HUES48 (cell line): ENCODE measurements around the gene CFAP97D2.

Experiments
- H3K27ac ChIP-seq: one replicate; pipeline ENCODE4 v1.7.0; 2013; ENCODE audit warnings: low read depth, low read length, inconsistent platforms
- H3K27me3 ChIP-seq: 2 replicates; pipeline ENCODE4 v1.6.1; 2013; ENCODE audit warnings: mild to moderate bottlenecking, low read length; ENCODE audit not compliant: control insufficient read depth, insufficient read depth
- H3K36me3 ChIP-seq: 2 replicates; pipeline ENCODE4 v1.6.1; 2013; ENCODE audit warnings: low read length; ENCODE audit not compliant: control insufficient read depth, insufficient read depth
- H3K4me1 ChIP-seq: 2 replicates; pipeline ENCODE4 v1.6.1; 2013; ENCODE audit warnings: mild to moderate bottlenecking, low read length; ENCODE audit not compliant: control insufficient read depth, insufficient read depth
- H3K4me3 ChIP-seq: 2 replicates; pipeline ENCODE4 v1.5.1; 2013; ENCODE audit warnings: mild to moderate bottlenecking, low read depth, low read length
- H3K9ac ChIP-seq: 2 replicates; pipeline ENCODE4 v1.6.1; 2013; ENCODE audit warnings: mild to moderate bottlenecking, low read depth, low read length, moderate library complexity
- H3K9me3 ChIP-seq: 2 replicates; pipeline ENCODE4 v1.6.1; 2013; ENCODE audit warnings: low read length; ENCODE audit not compliant: control insufficient read depth, insufficient read depth

CFAP97D2 gene

DNA sequence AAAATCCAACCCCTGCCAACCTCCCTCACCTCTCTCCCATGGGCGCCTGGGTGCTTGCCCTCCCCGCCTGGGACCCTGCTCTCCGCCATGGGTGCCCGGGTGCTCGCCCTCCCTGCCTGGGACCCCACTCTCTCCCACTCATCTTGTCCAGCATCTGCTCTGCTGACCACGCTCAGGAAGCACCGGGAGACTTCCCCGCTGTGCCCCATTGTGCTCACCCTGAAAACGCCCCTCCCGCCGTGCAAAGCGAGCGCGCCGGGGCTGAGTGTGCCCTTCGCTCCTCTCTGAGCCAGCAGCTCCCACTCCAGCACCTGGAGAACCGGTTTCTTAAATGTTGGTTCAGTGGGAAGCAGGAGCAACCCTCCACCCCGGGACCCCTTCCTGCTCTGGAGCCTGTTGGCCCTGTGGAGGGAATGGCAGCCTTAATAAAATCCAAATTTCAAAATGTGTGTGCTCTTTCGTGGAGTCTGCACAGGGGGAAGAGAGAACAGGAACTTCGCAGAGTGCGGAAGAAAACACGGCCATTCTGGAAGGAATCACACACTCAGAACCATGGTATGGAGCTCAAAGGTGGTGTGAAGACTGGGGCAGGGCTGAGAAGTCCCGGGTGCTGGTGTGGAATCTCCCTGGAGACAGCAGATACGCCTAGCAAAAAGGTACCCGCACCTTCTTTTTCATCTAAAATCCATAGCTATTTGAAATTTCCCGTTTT, 32.5 kb downstream of the CFAP97D2 start:
- Histone ChIP-seq H3K9me3 (peaks cover 18% of the 10 kb centered on the region), H3K9ac (no peak overlapping the region), H3K4me1 (no peaks in the 10 kb centered on the region)

GRCh38 chr13:114212158-114212495, 33.1 kb downstream of the CFAP97D2 start:
- Histone ChIP-seq H3K9ac (no peak overlapping the region), H3K9me3 (peaks cover 14% of the 10 kb centered on the region), H3K27ac (no peak overlapping the region), H3K36me3 (no peaks in the 10 kb centered on the region), H3K4me1 (no peaks in the 10 kb centered on the region), H3K27me3 (no peaks in the 10 kb centered on the region), H3K4me3 (no peak overlapping the region)

More for the DNA sequence above, 32.5 kb downstream of the CFAP97D2 start:
- no peaks in the 10 kb centered on the region for H3K36me3 ChIP-seq
- H3K27me3 ChIP-seq, result no peaks in the 10 kb centered on the region
- H3K27ac ChIP-seq, result no peak overlapping the region
- no peak overlapping the region for H3K4me3 ChIP-seq

- H3K9ac ChIP-seq, result no peak overlapping the region
- no peaks in the 10 kb centered on the region for H3K9me3 ChIP-seq
- no peak overlapping the region for H3K27ac ChIP-seq
- H3K4me1 ChIP-seq, result no peaks in the 10 kb centered on the region
- H3K36me3 ChIP-seq, result no peaks in the 10 kb centered on the region
- no peaks in the 10 kb centered on the region for H3K27me3 ChIP-seq
- H3K4me3 ChIP-seq, result no peak overlapping the region
Observed at GRCh38 chr13:114213980-114214379, 34.9 kb downstream of the CFAP97D2 start.

GRCh38 chr13:114219392-114219791, 40.3 kb downstream of the CFAP97D2 start:
- H3K27ac ChIP-seq, result no peak overlapping the region
- H3K4me1 ChIP-seq, result no peaks in the 10 kb centered on the region
- H3K4me3 ChIP-seq, result no peak overlapping the region
- H3K36me3 ChIP-seq, result no peaks in the 10 kb centered on the region
- no peak overlapping the region for H3K9ac ChIP-seq
- H3K27me3 ChIP-seq, result no peaks in the 10 kb centered on the region
- no peaks in the 10 kb centered on the region for H3K9me3 ChIP-seq

GRCh38 chr13:114222461-114222968, 43.5 kb downstream of the CFAP97D2 start:
- Histone ChIP-seq H3K9ac (no peak overlapping the region), H3K4me3 (no peak overlapping the region), H3K36me3 (no peaks in the 10 kb centered on the region), H3K27me3 (no peaks in the 10 kb centered on the region), H3K9me3 (no peaks in the 10 kb centered on the region), H3K27ac (no peak overlapping the region), H3K4me1 (peaks cover 13% of the 10 kb centered on the region)

DNA sequence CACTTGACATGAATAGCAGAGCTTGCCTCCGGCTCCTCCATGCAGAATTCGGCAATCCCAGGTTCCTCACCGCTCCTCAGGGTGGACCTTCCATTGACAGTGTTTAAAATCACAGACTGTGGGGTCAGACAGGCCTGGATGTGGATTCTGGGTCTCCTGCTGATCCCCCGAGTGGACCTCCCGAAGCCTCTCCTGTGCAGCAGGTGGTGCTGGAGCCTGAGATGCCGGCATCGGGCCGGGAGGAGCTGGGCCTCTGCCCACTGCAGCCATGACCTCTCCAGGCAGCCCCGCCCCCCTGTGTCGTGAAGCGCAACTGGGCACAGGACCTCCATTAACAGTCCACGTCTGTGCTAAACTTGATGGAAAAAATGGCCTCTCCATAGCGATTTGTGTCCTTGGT, 45.1 kb downstream of the CFAP97D2 start:
- no peak overlapping the region for H3K27ac ChIP-seq
- H3K36me3 ChIP-seq, result no peaks in the 10 kb centered on the region
- H3K4me1 ChIP-seq, result peaks cover 30% of the 10 kb centered on the region
- H3K9me3 ChIP-seq, result no peaks in the 10 kb centered on the region
- H3K9ac ChIP-seq, result no peak overlapping the region
- H3K27me3 ChIP-seq, result no peaks in the 10 kb centered on the region
- no peak overlapping the region for H3K4me3 ChIP-seq

GRCh38 chr13:114225610-114226009, 46.6 kb downstream of the CFAP97D2 start:
- H3K36me3 ChIP-seq, result no peaks in the 10 kb centered on the region
- no peak overlapping the region for H3K27ac ChIP-seq
- H3K27me3 ChIP-seq, result no peaks in the 10 kb centered on the region
- H3K9ac ChIP-seq, result no peak overlapping the region
- no peak overlapping the region for H3K4me3 ChIP-seq
- no peaks in the 10 kb centered on the region for H3K9me3 ChIP-seq
- peaks cover 44% of the 10 kb centered on the region for H3K4me1 ChIP-seq

GRCh38 chr13:114226088-114226487, 47.0 kb downstream of the CFAP97D2 start:
- no peaks in the 10 kb centered on the region for H3K9me3 ChIP-seq
- peaks cover 47% of the 10 kb centered on the region for H3K4me1 ChIP-seq
- no peak overlapping the region for H3K4me3 ChIP-seq
- no peaks in the 10 kb centered on the region for H3K27me3 ChIP-seq
- H3K36me3 ChIP-seq, result no peaks in the 10 kb centered on the region
- H3K27ac ChIP-seq, result no peak overlapping the region
- no peak overlapping the region for H3K9ac ChIP-seq

GRCh38 chr13:114226699-114227323, 47.8 kb downstream of the CFAP97D2 start:
- Histone ChIP-seq H3K9ac (no peak overlapping the region; the same call in 1 of the 2 replicates), H3K9me3 (no peaks in the 10 kb centered on the region), H3K36me3 (no peaks in the 10 kb centered on the region), H3K27ac (no peak overlapping the region), H3K4me3 (no peak overlapping the region), H3K27me3 (no peaks in the 10 kb centered on the region), H3K4me1 (peaks cover 47% of the 10 kb centered on the region)

DNA sequence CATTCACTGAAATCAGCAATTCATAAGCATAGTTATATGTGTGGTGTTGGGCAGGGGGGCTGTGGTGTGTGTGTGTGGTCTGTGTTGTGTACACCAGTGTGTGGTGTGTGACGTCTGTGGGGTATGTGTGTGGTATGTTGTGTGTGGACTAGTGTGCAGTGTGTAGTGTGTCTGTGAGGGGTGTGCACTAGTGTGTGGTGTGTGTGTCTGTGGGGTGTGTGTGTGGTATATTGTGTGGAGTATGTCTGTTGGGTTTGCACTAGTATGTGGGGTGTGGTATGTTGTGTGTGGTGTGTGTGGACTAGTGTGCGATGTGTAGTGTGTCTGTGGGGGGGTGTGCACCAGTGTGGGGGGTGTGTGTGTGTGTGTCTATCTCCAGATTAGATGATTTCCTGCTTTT, 48.5 kb downstream of the CFAP97D2 start:
- no peak overlapping the region for H3K27ac ChIP-seq
- H3K27me3 ChIP-seq, result no peaks in the 10 kb centered on the region
- H3K4me1 ChIP-seq, result peaks cover 51% of the 10 kb centered on the region
- H3K4me3 ChIP-seq, result no peak overlapping the region
- H3K9ac ChIP-seq, result no peak overlapping the region
- no peaks in the 10 kb centered on the region for H3K9me3 ChIP-seq
- no peaks in the 10 kb centered on the region for H3K36me3 ChIP-seq

- Histone ChIP-seq H3K9me3 (no peaks in the 10 kb centered on the region), H3K27me3 (no peaks in the 10 kb centered on the region), H3K9ac (no peak overlapping the region), H3K36me3 (no peaks in the 10 kb centered on the region), H3K4me3 (no peak overlapping the region), H3K27ac (no peak overlapping the region), H3K4me1 (peaks cover 53% of the 10 kb centered on the region)
Observed at GRCh38 chr13:114228176-114228575, 49.1 kb downstream of the CFAP97D2 start.
